Hematopoietic multipotent progenitor cell treated with erythropoietin and hydrocortisone succinate and interleukin-3 and kit ligand, for 17 days (in vitro differentiated cells): Measurements from ENCODE around the gene ERI3.

Experiments used
- DNase-seq: peaks from one replicate; pipeline ENCODE4 v3.0.0-alpha.2; 2015; ENCODE audit warnings: low spot score

Gene ERI3

DNA sequence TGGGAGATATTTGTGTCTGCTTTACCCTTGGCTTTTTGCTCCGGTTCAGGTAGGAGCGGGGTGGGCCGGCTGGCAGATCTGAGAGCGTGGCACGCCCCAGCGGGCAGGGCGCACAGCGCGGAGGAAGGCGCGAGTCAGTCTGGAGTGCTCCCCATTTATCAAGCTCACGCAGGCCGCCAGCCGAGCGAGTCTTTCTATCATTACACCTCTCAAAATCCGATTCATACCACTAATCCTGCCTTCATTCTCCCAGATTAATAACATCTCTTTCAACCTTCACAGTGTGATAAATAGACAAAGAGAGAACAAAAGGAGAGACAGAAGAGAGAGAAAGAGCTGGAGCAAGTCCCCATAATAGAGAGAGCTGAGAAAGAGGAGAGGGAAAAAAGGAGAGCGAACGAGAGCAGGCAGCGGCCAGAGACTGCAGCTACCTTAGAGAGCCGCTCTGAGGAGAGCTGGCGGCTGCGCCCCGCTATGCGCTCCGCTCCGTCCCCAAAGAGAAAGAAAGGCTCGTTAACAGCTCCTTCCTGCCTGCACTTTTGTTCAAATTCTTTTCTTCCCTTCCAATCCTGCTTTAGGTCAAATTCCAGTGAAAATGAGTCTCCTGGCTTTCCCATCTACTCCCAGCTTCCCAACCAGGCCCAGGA lies 93.8 kb downstream of the ERI3 start:
- no peak for DNase-seq

GRCh38 chr1:44260792-44261170 lies 94.3 kb downstream of the ERI3 start:
- DNase-seq: no peak

DNA sequence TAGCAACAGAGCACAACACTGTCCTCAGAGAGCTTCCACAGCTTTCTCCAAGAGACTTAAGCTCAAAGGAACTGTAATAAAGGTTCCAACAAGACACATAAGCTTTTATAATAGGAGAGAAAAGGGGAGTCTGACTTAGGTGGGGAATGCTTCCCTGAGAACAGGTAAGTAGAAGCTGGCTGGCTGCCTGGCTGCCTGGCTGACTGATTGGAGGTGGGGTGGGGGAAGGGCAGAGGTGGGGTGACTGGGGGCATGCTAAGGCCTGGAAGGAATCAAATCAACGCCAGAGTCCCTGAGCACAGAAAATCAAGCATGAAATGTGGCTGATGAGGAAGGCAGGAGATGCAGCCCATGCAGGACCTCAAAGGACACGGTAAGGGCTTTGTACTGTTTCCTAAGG lies 96.0 kb downstream of the ERI3 start:
- no peak for DNase-seq

DNA sequence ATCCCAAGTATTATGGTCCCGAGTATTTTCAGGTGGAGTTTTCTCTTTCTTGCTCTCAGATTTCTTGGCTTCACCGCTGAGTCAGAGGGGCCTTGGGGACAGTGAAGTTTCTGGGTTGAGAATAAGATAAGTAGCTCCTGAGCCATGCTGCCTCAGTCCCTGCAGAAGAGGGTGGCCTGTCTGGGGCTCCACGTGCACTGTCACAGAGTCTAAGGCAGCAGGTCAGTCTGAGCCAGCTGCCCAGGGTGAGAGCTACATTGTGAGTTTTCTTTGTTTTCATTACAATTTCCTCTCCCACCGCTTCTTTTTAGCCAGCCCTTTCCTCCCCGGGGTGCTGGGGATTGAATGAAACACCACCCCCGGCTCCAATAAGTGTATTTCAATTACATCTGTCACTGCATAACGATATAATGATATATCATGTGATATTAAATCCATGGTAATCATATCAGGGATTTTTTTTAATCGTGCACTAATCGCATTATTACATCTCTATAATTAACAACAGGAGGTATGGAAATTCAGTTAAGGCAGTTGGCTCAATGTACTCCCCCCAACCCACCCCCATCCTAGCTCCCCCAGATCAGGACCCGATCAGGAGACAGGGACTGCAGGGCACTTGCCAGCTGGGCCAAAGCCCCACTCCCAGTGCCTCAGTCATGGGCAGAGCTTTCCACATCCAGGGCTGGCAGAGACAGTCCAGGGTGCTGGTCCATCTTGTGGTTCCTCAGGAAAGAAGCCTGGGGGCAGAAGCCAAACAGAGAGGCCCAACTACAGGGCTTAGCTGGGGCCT lies 98.1 kb downstream of the ERI3 start:
- DNase-seq: no peak

DNA sequence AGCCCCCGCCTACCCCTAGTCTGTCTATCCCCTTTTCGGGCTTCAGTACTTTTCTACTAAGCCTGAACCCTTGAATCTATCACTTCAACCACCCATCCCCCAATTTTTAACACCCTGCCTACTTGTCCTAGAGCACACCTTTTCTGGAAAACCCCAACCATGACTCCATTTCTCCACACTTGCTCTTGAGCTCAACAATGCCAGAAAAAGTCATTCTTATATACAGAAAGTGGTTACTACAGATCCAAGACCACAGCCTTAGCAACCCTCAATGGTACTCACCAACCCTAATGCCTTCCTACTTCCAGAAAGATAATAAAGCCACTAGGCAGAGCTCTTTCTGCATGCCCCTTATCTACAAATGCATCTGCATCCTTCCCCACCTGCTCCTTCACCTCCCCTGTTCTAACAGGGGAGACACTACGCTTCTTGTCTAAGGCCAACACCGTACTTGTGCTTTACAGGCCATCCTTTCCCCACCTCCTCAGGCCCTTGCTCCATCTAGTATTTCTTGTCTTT lies 100.6 kb downstream of the ERI3 start:
- no peak for DNase-seq

- no peak for DNase-seq
Observed at GRCh38 chr1:44251989-44252671, 102.9 kb downstream of the ERI3 start.

GRCh38 chr1:44251486-44251885 lies 103.6 kb downstream of the ERI3 start:
- no peak for DNase-seq

DNA sequence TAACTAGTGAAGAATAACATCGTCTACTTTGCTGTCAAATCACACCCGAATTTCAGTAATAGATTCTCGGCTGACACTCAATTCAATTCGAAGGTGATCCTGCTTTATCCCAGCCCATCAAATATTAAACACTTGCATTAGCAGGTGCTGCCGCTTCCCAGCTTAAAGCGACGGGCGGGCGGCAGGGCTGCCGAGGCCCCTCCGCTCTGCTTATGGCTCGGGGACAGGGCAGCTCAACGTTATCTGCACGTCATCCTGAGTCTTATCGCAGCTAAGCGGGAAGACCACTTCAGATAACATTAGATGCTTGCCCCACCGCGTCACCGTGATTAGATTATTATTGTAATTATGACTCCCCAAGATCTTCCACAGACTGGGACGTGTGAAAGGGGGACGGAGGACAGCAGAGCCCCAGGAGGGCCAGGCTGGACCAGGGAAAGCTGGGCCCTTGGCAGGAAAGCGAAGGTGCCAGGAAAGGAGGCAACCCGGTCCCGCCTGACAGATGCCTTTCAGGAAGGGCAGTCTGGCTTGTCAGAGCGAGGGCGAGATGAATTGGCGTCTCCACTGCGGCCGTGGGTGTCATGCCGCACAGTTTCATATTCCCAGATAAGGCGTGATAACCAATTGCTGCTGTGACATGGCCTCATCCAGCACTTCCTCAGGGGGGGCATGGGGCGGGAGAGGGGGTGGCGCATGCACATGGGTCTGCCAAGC lies 104.8 kb downstream of the ERI3 start:
- DNase-seq: no peak

DNA sequence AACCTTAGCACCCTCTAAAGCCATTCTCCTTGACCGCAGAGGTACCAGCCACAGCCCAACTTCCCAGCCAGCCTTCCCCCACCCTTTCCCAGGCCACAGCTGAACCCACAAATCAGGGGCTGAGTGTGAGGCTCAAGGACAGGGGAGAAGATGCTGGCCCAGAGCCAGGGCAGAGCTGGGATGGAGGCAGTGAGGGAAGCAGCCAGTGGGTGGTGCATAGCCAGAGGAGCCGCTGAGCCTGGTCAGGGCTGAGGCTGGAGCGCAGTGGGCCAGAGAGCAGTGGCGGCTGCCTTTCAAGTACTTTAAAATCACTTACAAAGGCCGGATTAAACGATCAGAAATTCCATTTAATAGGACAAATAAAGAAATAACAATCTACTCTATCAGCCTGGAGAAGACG lies 105.5 kb downstream of the ERI3 start:
- DNase-seq: no peak

DNA sequence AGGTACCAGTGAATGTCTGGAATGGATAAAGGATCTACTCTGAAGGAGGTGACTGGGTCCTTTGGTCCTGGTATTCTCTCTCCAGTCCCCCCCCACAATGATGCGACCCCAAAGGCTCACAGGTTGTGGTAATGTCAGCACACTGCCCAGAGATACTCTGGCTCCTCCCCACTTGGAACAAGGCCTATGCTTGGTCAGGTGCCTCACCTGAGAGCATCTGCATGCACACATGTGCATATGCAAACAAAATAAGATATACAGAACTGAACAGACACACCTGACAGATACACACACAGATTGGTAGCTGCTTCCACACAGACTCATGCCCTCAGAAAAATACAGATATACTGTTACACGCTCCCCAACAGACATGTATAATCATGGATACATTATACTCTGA lies 108.3 kb downstream of the ERI3 start:
- DNase-seq: no peak

DNA sequence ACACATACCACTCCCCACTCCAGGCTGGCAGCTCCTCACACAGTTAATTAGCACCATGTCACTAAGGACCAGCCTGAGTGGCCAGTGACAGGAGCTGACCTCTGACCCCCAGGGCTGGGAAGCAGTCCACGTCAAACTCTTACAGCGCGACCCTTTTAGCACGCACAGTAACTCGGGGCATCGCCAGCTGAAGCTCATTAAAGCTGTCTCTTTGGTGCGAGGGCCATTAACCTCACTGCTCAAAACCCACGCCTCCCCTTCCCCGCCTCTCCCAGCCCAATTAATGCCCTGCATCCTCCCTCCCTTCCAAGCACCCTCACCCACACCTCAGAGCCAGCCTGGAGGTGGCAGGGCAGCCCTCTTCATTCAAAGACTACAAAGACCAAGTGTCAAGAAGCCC lies 110.1 kb downstream of the ERI3 start:
- DNase-seq: no peak

DNA sequence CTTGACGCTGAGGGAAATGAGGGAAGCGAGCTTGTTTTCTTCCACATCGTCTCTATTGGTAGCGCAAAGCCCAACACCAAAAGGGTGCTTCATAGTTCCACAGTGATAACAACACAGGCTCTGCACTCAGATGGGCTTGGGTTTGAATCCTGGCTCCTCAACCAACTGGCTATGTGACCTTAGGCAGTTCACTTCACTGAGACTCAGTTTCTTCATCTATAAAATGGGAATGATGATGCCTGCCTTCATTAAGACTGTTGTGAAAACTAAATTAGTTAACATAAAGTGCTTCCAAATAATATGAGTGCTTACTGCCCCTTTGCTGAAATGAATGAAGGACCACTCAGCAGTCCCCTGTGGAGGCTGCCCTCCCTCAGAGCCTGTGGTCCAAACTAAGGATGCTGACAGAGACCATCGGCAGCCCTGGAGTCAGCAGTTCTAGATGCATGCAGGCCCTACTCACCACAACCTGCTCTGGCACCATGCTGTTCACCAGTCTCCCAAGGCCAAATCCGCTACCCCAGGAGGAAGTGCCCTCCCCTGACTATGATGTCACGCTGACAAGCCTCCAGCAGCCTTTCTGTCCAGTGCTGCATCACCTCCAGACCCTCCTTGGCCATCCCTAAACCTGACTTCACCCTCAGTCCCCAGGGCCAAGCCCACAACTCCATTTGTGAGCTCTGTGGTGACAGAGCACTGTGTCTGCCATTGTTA lies 111.1 kb downstream of the ERI3 start:
- DNase-seq: no peak

DNA sequence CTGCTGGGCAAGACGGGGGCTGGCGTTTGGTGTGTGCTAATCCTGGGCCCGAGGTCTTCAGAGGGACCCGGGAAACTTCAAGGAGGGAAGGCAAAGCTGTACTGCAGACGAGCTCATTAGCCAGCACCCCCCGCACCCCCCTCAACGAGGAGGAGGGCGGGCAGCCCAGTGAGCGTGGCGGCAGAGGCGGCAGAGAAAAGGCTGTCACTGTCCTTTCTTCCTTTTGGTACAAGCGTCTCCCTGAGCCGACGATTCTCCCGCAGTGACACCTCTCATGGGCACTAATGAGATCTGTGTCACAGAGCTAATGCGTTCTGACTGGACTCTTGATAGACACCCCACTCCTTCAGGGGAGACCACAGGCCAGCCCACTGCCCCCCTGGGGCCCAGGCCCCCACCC lies 112.3 kb downstream of the ERI3 start:
- no peak for DNase-seq

DNA sequence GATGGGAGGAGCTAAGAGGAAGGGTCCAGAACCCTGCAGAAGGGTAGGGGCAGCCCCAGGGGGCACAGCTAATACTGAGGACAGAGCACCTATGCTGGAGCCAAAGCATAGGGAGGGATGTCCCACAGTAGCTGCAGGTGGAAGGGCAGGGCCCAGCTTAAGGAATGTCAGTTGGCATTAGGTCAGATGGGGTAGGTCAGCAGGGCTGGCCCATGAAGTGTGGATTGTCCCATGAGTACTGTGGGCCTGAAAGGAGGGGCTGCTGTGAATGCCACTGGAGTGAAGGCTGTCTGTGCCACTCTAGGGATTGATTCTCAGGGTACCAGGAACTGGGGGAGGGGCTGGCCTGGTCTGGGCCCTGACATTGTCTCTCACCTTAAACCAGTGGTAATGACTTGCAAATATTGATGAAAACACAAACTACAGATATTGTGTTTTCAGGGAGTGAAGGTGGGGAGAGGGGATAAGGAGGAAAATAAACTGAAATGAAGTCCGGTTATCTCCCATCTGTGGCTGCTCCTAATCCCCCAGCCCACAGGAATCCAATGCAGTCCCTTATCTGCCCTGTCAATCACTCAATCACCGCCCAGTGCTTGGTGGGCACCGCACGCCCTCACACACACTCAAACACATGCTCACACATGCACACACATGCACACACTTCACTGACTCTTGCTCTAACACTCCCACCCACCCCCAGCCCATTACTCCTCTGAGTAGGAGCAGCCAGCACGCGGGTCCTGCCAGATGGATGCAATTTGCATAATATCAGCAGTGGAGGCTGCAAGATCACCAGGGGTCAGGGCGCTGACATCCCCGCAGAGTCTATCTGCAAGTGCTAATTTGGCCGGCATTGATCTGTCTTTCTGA lies 114.0 kb downstream of the ERI3 start:
- no peak for DNase-seq

- DNase-seq: no peak
Observed at GRCh38 chr1:44239961-44240371, 115.1 kb downstream of the ERI3 start.

DNA sequence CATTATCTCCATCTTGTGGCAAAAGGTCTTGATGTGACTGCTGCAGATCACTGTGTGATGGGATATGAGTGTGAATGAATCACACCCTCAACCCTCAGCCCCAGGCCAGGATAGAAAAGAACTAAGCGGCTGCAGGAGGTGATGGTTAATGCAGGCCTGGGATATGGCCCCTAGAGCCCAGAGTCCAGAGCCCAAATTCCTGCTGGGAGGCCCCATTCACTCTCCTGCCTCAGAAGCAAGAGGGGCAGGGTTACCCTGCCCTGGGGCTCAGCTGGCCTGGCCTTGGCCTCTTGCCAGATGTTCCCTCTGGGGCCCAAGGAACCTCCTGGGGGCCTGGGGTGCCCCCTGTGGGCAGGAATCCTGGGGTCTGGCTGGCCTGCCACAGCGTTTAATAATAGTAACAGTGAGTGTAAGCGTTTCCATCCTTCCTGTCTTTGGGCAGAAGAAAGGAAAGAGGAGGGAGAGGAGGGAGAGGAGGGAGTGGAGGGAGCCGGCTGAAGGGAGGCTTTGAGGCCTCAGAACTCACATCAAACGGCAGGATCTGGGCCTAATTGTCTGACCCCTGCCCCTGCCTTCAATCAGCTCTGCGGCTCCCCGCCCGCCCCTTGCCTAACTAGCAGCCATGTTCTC lies 115.6 kb downstream of the ERI3 start:
- no peak for DNase-seq

DNA sequence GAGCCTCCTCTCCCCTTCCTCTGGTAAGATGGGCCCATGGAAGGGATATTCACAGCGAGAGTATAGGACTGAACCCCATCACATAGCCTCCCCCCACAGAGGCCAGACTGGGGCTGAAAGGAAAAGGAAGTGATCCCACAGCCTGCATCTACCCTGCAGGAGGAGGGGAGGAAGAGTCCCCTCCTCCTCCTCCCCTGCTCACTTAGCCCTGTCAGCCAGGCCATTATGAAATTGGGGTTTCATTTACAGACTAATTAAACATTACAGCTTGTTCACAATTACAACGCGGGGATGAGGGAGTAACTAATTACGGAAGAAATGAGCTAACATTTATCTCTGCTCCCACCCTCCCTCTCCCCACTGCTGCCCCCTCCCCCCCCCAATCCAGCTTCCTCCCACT lies 116.4 kb downstream of the ERI3 start:
- no peak for DNase-seq

- DNase-seq: peak; percentile 73
Observed at GRCh38 chr1:44237721-44238457, 117.2 kb downstream of the ERI3 start.

GRCh38 chr1:44236490-44237272 lies 118.4 kb downstream of the ERI3 start:
- peak; percentile 38 for DNase-seq
